Activated naive CD8-positive, alpha-beta T cell treated with anti-CD3 and anti-CD28 coated beads for 36 hours (primary cell): Measurements from ENCODE around the gene ARHGAP35. TPM values are rescaled to one million over a fixed set of nuclear protein-coding genes. Genes with fewer than 3 reads are reported as not detected.
"Not testable (repeated sequence)": the region's sequence is repeated elsewhere in the genome, so short reads cannot be mapped to it uniquely, and the experiment has no call there.

Experiments
- DNase-seq: peaks from one replicate; pipeline ENCODE4 v3.0.0; 2021
- H3K27ac Mint-ChIP-seq: one replicate; pipeline ENCODE4 v1.8.0; 2022; ENCODE audit warnings: mild to moderate bottlenecking, moderate library complexity, mixed read lengths
- H3K27me3 Mint-ChIP-seq: one replicate; pipeline ENCODE4 v1.8.0; 2022; ENCODE audit warnings: mild to moderate bottlenecking, mixed read lengths
- H3K36me3 Mint-ChIP-seq: one replicate; pipeline ENCODE4 v1.8.0; 2021; ENCODE audit warnings: mild to moderate bottlenecking, mixed read lengths
- H3K4me1 Mint-ChIP-seq: one replicate; pipeline ENCODE4 v1.8.0; 2021; ENCODE audit warnings: mixed read lengths
- H3K4me3 Mint-ChIP-seq: one replicate; pipeline ENCODE4 v1.8.0; 2022; ENCODE audit warnings: mild to moderate bottlenecking, moderate library complexity, mixed read lengths
- H3K9me3 Mint-ChIP-seq: one replicate; pipeline ENCODE4 v1.8.0; 2022; ENCODE audit warnings: mixed read lengths
- total RNA-seq, 2 experiments: library from RNA; stranded (reverse); gene quantifications; one replicate each; pipeline ENCODE4 v1.2.3, GENCODE V29; 2021

The ARHGAP35 gene
- total RNA-seq, 2 experiments from 2014 or later = 13.6 to 13.7 TPM

DNA sequence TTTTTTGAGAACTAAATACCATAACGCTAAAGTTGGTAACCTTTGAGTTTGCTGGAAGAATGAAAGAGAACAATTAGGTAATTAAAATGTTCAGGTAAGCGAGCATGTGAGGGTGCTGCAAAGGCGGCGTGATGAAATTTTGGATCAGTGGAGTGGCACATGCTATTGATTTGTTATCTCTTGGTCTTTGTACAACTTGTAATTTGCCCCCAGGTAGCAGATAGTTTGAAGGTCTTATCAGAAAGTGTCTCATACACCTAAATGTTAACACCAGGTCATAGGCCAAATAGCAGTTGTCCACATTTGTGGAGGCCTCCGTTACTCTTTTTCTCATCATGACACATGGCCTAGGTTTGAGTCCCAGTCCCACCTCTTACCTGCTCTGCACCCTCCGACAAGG lies 14.9 kb downstream of the ARHGAP35 start:
- no peak overlapping the region for H3K4me3 Mint-ChIP-seq
- peaks cover 10% of the 10 kb centered on the region for H3K4me1 Mint-ChIP-seq
- no peak for DNase-seq

DNA sequence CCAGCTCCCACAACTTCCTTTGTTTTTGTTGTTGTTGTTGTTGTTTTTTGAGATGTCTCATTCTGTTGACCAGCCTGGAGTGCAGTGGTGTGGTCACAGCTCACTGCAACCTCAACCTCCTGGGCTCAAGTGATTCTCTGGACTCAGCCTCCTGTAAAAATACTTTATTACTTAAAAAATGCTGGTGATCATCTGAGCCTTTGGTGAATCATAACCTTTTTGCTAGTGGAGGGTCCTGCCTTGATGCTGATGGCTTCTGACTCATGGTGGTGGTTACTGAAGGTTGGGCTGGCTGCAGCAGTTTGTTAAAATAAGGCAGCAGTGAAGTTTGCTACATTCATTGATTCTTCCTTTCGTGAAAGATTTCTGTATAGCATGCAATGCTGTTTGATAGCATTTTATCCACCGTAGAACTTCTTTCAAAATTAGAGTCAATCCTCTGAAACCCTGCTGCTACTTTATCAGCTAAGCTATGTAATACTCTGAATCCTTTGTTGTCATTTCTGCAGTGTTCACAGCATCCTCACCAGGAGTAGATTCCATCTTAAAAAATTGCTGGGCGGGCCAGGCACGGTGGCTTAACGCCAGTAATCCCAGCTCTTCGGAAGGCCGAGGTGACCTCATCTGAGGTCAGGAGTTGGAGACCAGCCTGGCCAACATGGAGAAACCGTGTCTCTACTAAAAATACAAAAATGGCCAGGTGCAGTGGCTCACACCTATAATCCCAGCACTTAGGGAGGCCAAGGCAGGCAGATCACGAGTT lies 18.0 kb downstream of the ARHGAP35 start:
- H3K27ac Mint-ChIP-seq = no peak overlapping the region
- no peak for DNase-seq
- H3K4me3 Mint-ChIP-seq = no peak overlapping the region
- H3K9me3 Mint-ChIP-seq = no peaks in the 10 kb centered on the region
- H3K27me3 Mint-ChIP-seq = no peaks in the 10 kb centered on the region
- peaks cover 4% of the 10 kb centered on the region for H3K4me1 Mint-ChIP-seq
- H3K36me3 Mint-ChIP-seq = no peaks in the 10 kb centered on the region

More for the DNA sequence above, 14.9 kb downstream of the ARHGAP35 start:
- Mint-ChIP-seq H3K27me3 (no peaks in the 10 kb centered on the region), H3K36me3 (no peaks in the 10 kb centered on the region), H3K9me3 (no peaks in the 10 kb centered on the region), H3K27ac (no peak overlapping the region)

DNA sequence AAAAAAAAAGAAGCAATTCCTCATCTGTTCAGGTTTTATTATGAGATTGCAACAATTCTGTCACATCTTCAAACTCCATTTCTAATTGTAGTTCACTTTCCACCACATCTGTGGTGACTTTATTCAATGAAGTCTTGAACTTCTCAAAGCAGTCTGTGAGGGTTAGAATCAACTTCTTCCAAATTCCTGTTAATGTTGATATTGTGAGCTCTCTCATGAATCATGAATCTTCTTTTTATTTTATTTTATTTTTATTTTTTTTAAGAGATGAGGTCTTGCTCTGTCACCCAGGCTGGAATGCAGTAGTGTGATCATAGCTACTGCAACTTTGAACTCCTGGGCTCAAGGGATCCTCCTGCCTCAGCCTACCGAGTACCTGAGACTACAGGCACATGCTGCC lies 19.6 kb downstream of the ARHGAP35 start:
- Mint-ChIP-seq H3K27me3 (no peaks in the 10 kb centered on the region), H3K36me3 (no peaks in the 10 kb centered on the region), H3K4me3 (no peak overlapping the region), H3K9me3 (no peaks in the 10 kb centered on the region), H3K4me1 (peaks cover 9% of the 10 kb centered on the region), H3K27ac (no peak overlapping the region)
- no peak for DNase-seq

- Mint-ChIP-seq H3K27me3 (no peaks in the 10 kb centered on the region), H3K27ac (no peak overlapping the region)
Observed at GRCh38 chr19:46881092-46881491, 20.3 kb downstream of the ARHGAP35 start.

DNA sequence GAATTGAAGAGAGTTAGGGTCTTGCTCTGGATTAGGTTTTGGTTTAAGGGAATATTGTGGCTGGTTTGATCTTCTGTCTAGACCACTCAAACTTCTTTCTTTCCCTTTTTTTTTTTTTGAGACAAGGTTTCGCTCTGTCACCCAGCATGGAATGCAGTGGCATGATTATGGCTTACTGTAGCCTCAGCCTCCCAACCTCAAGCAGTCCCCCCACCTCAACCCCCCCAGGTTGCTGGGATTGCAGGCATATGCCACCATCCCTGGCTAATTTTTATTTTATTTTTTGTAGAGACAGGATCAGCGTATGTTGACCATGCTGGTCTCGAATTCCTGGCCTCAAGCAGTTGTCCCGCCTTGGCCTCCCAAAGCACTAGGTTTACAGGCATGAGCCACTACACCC lies 21.2 kb downstream of the ARHGAP35 start:
- peaks cover 17% of the 10 kb centered on the region for H3K4me1 Mint-ChIP-seq
- H3K4me3 Mint-ChIP-seq = no peak overlapping the region
- no peaks in the 10 kb centered on the region for H3K27me3 Mint-ChIP-seq
- H3K9me3 Mint-ChIP-seq = no peaks in the 10 kb centered on the region
- DNase-seq = no peak
- peaks cover 4% of the 10 kb centered on the region for H3K36me3 Mint-ChIP-seq
- H3K27ac Mint-ChIP-seq = no peak overlapping the region

More at GRCh38 chr19:46881092-46881491, 20.3 kb downstream of the ARHGAP35 start:
- DNase-seq = no peak
- Mint-ChIP-seq H3K36me3 (no peaks in the 10 kb centered on the region), H3K9me3 (no peaks in the 10 kb centered on the region), H3K4me3 (no peak overlapping the region), H3K4me1 (peaks cover 11% of the 10 kb centered on the region)

GRCh38 chr19:46882751-46883150 lies 22.0 kb downstream of the ARHGAP35 start:
- peaks cover 19% of the 10 kb centered on the region for H3K4me1 Mint-ChIP-seq
- H3K27me3 Mint-ChIP-seq, H3K27ac Mint-ChIP-seq, H3K4me3 Mint-ChIP-seq, DNase-seq, H3K9me3 Mint-ChIP-seq, H3K36me3 Mint-ChIP-seq: not testable (repeated sequence)

DNA sequence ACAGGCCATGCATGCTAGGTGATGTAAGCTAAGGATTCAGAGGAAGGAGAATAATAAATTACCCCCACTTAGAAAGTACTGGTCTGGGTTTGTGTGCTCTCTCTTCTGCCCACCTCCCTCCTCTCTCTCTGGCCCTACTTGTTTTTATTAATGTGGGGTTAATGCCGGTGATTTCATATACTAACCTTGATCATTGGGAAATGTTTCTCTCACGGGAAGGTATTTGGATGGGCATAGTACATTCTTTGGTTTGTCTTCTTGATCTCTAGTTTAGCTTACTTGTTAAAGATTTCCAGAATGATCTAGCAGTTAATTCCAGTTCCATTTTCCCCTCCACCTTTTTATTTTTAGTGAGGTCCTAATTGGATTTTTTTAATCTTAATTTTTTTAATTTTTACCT lies 24.6 kb downstream of the ARHGAP35 start:
- no peaks in the 10 kb centered on the region for H3K9me3 Mint-ChIP-seq
- H3K4me3 Mint-ChIP-seq = no peak overlapping the region
- no peak for DNase-seq
- no peak overlapping the region for H3K27ac Mint-ChIP-seq
- H3K27me3 Mint-ChIP-seq = no peaks in the 10 kb centered on the region
- peaks cover 9% of the 10 kb centered on the region for H3K36me3 Mint-ChIP-seq
- H3K4me1 Mint-ChIP-seq = peaks cover 18% of the 10 kb centered on the region

- no peak for DNase-seq
- H3K4me1 Mint-ChIP-seq = peaks cover 21% of the 10 kb centered on the region
- peaks cover 9% of the 10 kb centered on the region for H3K36me3 Mint-ChIP-seq
- H3K27ac Mint-ChIP-seq = no peak overlapping the region
- H3K27me3 Mint-ChIP-seq = no peaks in the 10 kb centered on the region
- no peaks in the 10 kb centered on the region for H3K9me3 Mint-ChIP-seq
- no peak overlapping the region for H3K4me3 Mint-ChIP-seq
Observed at GRCh38 chr19:46886546-46887239, 25.9 kb downstream of the ARHGAP35 start.

DNA sequence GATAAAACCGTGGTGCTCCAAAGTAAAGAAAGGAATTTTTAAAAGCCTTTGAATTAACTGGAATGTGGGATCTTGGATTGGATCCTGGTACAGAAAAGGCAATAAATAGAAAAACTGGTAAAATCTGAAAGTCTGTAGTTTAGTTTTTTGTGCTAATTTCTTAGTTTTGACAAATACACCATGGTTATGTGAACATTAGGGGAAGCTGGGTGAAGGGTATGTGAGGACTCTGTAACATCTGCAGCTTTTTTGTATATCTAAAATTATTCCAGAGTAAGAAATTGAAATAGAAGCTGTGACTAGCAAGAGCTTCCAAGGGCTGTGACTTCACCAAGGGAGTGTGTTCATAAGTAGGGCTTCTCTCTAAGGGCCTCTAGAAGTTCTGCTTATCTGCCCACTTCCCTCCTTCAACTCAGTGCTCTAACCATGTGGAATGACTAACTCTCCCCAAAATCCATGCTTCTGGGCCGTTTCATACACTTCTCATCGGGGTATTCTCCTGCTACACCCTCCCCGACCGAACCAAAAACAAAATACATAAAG lies 26.5 kb downstream of the ARHGAP35 start:
- peaks cover 9% of the 10 kb centered on the region for H3K36me3 Mint-ChIP-seq
- DNase-seq = no peak
- H3K4me1 Mint-ChIP-seq = peaks cover 21% of the 10 kb centered on the region
- no peaks in the 10 kb centered on the region for H3K27me3 Mint-ChIP-seq
- no peak overlapping the region for H3K4me3 Mint-ChIP-seq
- H3K27ac Mint-ChIP-seq = no peak overlapping the region
- H3K9me3 Mint-ChIP-seq = no peaks in the 10 kb centered on the region

DNA sequence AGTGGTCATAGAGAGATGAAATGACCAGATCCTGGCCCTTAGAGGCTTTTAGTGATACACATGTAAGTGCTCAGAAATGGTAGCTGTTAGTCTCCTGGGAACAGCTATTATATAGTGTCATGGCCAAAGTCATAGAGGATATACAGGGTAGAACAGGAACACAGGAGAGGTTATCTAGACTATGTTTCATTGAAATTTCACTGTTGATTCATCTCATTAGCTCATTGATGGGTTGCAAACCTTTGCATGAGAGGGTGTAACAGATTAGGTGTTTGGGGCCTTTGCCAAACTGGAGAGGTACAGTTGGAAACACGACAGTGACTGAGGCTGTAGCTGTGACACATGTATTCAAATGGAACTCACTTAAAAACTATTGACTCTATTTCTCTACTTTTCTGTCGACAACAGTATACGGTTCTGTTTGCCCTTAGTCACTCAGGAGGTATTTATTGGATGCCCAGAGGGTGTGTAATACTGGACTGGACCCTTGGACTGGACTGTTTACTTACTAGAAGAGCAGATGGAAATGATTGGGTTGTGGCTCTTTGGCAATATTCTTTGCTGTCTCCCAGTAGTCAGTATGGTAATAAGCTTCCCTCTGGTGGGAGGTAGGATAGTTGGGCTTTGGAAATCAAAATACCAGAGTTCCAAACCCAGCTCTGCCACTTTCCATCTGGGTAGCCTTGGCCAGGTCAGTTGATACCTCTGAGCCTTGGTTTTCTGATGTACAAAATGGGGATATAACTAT lies 29.8 kb downstream of the ARHGAP35 start:
- no peaks in the 10 kb centered on the region for H3K9me3 Mint-ChIP-seq
- no peak overlapping the region for H3K4me3 Mint-ChIP-seq
- peaks cover 33% of the 10 kb centered on the region for H3K4me1 Mint-ChIP-seq
- H3K36me3 Mint-ChIP-seq = peaks cover 9% of the 10 kb centered on the region
- DNase-seq = no peak
- no peak overlapping the region for H3K27ac Mint-ChIP-seq
- no peaks in the 10 kb centered on the region for H3K27me3 Mint-ChIP-seq

DNA sequence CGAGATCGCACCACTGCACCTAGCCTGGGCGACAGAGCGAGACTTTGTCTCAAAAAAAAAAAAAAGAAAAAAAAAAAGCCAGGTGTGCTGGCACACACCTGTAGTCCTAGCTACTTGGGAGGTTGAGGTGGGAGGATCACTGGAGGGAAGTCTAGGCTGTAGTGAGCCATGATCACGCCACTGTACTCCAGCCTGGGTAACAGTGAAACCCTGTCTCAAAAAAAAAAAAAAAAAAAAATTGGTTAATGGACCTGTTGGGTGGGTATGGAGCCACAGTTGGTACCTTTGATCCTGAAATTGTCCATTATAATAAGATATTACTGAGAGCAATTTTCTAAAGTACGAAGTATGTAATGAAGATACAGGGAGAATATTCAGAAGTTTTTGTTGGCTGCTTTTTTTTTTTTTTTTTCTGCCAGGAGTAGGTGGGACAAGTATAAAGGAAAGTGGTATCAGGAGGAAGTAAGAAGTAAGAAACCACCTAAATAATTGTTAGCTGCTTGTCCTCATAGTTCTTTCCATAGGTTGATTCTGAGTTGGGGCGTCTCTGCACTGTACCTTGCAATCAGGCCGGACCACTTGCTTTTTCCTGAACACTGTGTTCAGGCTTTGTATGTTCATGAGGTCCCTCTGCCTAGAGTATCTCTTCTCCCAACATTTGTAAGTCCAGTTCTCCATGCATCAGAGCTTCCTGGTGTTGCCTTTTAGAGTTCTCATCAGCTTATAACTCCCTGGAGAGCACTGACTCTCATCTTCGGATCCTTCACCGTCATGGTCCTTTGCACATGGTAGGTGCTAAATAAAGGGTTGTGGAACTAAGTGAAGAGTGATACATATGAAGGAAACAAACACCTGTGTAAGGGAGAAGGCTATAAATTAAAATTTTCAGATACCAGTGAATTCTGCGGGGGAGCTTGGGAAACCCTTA lies 31.7 kb downstream of the ARHGAP35 start:
- H3K9me3 Mint-ChIP-seq = no peaks in the 10 kb centered on the region
- H3K4me1 Mint-ChIP-seq = peaks cover 29% of the 10 kb centered on the region
- no peak for DNase-seq
- peaks cover 3% of the 10 kb centered on the region for H3K36me3 Mint-ChIP-seq
- H3K27me3 Mint-ChIP-seq = no peaks in the 10 kb centered on the region
- H3K4me3 Mint-ChIP-seq = no peak overlapping the region
- no peak overlapping the region for H3K27ac Mint-ChIP-seq

GRCh38 chr19:46896076-46896794 lies 35.4 kb downstream of the ARHGAP35 start:
- Mint-ChIP-seq H3K4me3 (no peak overlapping the region), H3K27ac (no peak overlapping the region), H3K27me3 (no peaks in the 10 kb centered on the region), H3K4me1 (peaks cover 25% of the 10 kb centered on the region), H3K36me3 (no peaks in the 10 kb centered on the region), H3K9me3 (no peaks in the 10 kb centered on the region)
- no peak for DNase-seq

GRCh38 chr19:46898731-46899130 lies 37.9 kb downstream of the ARHGAP35 start:
- Mint-ChIP-seq H3K4me1 (peaks cover 26% of the 10 kb centered on the region), H3K4me3 (no peak overlapping the region), H3K27me3 (no peaks in the 10 kb centered on the region), H3K9me3 (no peaks in the 10 kb centered on the region), H3K27ac (no peak overlapping the region), H3K36me3 (no peaks in the 10 kb centered on the region)
- DNase-seq = no peak

- Mint-ChIP-seq H3K4me3 (no peak overlapping the region), H3K4me1 (peaks cover 30% of the 10 kb centered on the region), H3K27me3 (no peaks in the 10 kb centered on the region), H3K9me3 (no peaks in the 10 kb centered on the region), H3K36me3 (no peaks in the 10 kb centered on the region), H3K27ac (no peak overlapping the region)
- no peak for DNase-seq
Observed at GRCh38 chr19:46900341-46900740, 39.5 kb downstream of the ARHGAP35 start.
